WI38 (cell line): ENCODE measurements around the gene FAM120B.

ENCODE experiments used
- H3K4me3 ChIP-seq: 2 replicates; pipeline ENCODE4 v1.5.1; 2011; ENCODE audit warnings: low read depth, mild to moderate bottlenecking, control low read depth, low read length
- TF ChIP-seq, protein P1 (sequence below): IDR thresholded peaks from 2 replicates; pipeline ENCODE4 v1.5.1; 2012; ENCODE audit warnings: low read depth, mild to moderate bottlenecking, control low read depth, low read length

Gene FAM120B

GRCh38 chr6:170365593-170365992 lies 59.0 kb downstream of the FAM120B start:
- TF ChIP-seq, protein P1, sequence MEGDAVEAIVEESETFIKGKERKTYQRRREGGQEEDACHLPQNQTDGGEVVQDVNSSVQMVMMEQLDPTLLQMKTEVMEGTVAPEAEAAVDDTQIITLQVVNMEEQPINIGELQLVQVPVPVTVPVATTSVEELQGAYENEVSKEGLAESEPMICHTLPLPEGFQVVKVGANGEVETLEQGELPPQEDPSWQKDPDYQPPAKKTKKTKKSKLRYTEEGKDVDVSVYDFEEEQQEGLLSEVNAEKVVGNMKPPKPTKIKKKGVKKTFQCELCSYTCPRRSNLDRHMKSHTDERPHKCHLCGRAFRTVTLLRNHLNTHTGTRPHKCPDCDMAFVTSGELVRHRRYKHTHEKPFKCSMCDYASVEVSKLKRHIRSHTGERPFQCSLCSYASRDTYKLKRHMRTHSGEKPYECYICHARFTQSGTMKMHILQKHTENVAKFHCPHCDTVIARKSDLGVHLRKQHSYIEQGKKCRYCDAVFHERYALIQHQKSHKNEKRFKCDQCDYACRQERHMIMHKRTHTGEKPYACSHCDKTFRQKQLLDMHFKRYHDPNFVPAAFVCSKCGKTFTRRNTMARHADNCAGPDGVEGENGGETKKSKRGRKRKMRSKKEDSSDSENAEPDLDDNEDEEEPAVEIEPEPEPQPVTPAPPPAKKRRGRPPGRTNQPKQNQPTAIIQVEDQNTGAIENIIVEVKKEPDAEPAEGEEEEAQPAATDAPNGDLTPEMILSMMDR = no peak
- no peak overlapping the region for H3K4me3 ChIP-seq

- TF ChIP-seq, protein P1 = no peak
- no peak overlapping the region for H3K4me3 ChIP-seq
These were observed 59.8 kb downstream of the FAM120B start for GRCh38 chr6:170366248-170366960.

GRCh38 chr6:170367241-170367640 lies 60.7 kb downstream of the FAM120B start:
- no peak overlapping the region for H3K4me3 ChIP-seq
- TF ChIP-seq, protein P1 = no peak

DNA sequence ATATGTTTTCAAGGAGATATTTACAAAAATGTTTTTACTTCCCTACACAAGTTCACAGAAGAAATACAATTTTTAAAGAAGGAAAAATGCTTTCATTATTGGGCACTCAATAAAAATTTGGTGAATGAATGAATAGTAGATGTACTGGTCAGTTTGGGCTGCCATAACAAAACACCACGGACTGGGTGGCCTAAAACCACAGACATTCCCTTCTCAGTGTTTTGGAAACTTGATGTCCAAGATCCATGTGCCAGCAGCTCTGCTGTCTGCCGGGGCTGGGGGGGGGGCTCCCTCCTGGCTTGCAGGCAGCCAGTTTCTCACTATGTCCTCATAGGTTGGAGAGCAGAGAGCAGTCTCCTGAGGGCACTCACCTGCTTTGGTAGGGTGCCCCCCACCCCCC lies 62.0 kb downstream of the FAM120B start:
- TF ChIP-seq, protein P1 = no peak
- no peak overlapping the region for H3K4me3 ChIP-seq

DNA sequence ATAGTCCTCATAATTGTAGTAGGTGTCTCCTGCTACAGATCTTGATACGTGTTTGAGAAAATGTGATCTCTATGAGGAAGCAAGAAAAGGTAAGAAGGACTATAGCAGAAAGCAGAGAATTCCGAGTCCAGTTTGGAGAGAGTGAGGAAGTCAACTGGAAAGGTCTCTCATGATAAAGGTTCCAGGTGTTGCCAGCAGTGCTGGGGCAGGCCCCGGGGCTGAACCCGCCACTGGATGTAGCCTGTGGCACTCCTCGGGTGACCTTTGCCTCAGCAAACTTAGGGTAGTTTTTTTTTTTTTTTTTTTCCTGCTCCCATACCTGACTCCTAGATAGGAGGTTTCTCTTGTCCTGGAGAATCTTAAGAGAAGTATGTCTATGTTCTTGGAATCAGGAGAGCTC lies 62.8 kb downstream of the FAM120B start:
- H3K4me3 ChIP-seq = no peak overlapping the region
- TF ChIP-seq, protein P1 = no peak

DNA sequence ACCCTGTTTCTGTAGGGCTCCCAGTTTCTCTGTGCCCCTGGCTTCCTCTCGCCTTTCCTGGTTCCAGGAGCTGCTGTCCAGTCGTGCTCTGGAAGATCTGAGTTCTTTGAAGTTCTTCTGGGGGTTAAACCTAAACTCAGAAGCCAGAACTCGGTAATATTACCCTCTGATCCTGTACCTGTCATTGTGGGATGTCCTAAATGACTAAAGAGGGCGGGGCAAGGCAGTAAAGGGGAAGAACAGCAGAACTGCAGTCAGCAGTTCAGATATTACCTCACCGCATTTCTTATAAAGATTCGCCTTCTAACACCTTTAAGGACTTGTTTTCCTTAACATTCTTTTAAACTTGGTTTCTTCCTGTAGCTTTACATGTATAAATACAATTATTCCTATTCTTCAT lies 63.9 kb downstream of the FAM120B start:
- TF ChIP-seq, protein P1 = no peak

DNA sequence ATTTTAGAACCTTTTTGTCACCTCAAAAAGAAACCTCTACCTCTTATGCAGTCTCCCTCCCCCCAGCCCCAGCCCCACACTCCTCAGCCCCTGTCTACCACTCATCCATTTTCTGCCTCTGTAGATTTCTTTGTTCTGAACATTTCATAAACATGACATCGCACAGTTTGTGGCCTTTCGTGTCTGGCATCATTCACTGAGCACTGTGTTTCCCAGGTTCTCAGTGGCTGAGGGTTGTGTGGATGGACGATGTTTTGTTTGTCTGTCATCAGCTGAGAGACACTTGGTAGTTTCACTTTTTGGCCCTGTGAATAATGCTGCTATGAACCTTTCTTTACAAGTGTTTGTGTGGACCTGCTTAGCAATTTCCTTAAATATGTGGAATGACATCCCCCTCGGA lies 64.5 kb downstream of the FAM120B start:
- H3K4me3 ChIP-seq = no peak overlapping the region
- TF ChIP-seq, protein P1 = no peak

More for the DNA sequence above, 63.9 kb downstream of the FAM120B start:
- H3K4me3 ChIP-seq = no peak overlapping the region
